ENCODE results near the gene GPR132.

The GPR132 gene

GRCh38 chr14:105019861-105020814 lies 45.1 kb downstream of the GPR132 start:
- peak; percentile 32 to 51 for DNase-seq

DNA sequence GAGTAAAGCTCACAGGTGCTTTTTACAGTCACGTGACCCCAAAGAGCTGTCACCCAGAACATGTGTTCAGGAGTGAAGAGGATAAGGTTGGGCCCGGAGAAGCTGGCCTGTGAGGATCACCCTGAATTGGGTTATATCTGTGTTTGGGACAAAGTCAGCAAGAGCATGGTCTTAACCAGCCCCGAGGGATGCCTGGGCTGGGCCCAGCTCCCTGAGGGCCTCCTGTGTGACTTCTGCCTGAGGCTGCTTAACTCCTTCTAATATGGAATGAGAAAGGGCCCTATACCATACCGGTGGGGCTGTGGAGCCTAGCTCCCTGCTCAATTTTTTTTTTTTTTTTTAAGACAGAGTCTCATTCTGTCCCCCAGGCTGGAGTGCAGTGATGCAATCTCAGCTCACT lies 46.8 kb downstream of the GPR132 start:
- no peak for DNase-seq

DNA sequence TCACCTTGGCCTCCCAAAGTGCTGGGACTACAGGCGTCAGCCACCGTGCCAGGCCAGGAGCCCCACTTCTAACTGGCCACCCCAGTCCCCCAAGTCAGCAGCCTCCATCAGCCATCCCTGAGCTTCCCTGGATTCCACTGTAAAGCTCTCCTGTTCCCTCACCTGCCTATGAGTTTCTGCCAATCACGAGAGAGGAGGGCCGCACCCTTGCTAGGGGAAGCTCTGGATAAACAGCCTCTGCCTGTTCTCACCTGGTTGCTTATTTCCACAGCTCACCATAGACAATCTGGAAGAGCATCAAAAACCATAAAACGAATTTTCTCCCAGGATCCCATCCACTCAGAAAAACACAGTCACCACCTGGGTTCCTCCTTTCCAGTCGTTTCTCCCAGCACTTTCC lies 49.3 kb downstream of the GPR132 start:
- no peak for DNase-seq

DNA sequence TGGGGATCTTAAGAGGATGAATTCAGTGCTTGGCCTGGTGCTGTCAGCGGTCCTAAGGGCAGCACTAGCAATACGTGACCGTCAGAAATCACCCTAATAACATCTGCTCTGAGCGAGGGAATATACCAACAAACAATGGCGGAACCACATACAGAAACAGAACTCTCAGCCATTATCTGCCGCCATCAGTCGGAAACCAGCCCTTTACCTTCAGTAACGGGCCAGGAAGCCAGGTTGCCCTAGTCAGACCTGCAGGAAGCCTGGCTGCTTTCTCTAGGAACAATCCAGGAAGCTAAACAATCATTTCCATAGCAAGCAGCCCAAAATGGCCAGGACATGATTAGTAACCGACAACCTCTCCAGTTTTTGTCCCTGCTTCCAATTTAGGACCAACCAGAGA lies 50.0 kb downstream of the GPR132 start:
- no peak for DNase-seq

DNA sequence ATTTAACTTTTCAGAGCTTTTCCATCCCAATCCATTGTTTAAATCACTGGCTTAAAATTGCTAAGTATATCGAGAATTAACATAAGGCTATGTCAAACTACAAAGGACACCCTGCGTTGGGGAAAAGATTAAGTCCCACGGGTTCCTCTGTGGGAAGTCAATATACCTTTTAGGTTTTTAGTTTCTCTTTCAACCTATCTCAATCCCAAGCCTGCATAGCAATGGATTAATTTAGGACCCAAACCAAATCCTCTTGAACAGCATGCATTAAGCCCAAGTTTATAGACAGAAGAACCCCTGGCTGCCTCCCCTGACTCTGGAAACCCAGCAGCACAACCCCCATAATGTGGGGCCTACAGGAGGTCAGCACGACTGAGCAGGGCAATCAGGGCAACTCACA lies 50.6 kb downstream of the GPR132 start:
- DNase-seq = no peak

GRCh38 chr14:105014032-105014431 lies 51.2 kb downstream of the GPR132 start:
- DNase-seq = no peak

DNA sequence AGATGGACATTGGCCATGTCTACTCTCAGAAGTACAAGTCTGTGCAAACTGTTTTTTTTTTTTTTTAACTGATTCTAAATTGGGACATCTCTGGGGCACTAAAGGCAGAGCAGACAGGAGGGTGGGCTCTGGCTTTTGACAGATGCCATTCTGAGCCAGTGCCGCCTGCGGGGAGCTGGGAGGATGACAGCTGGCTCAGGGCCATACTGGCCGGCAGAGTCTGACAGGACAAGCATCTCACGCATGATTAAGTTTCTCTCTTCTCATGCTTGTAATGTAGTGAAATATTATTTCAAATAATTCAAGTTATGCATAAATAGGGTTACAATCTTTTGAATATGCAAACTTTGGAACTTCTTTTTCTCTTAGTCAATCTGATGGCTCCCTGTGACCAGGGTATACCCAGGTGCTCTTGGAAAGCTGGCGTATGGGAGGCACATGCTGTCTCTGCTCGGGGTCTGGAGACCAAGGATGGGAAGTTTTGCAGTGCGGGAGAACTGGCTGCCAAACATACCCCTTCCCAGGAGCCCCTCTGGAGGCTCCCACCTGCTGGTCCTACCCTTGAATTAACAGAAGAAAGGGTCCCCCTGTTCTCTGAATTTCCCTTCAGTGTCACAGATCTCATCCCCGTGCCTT lies 52.0 kb downstream of the GPR132 start:
- no peak for DNase-seq

DNA sequence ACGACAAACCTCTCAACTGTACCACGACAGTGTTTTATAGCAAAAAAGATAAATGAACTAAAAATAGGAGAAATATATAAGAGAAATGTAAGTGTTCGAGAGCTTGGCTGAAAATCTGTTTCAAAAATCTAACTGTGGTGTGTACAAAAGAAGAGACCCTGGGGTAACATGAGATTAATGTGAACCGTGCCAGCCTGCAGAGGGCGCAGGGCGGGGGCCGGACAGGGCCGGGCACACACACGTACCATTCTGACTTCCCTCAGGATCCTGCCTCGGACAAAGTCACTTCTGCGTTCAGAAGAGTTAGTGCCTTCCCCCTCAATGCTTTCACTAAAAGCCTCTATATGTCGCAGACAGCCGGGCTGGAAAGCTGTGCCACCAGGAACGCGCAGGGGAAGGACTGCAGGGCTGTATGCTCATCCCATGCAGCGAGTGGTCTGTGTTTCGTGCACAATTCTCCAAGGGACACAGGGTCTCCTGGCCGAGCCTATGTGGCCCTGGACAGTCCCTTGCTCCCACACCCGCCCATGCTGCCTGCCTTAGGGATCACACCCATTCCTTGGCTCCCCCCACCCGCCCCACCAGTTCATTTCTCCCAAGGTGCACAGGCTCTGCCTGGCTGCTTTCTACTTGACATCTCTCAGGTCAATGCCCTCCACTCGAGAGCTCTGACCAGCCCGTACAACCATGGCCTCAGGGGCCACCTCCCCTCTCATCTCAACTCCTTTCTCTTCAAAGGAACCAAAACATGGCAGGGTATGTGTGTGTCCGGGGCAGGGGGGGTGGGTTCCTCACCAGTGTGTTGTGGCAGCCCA lies 52.9 kb downstream of the GPR132 start:
- peak; percentile 32 to 41 for DNase-seq

DNA sequence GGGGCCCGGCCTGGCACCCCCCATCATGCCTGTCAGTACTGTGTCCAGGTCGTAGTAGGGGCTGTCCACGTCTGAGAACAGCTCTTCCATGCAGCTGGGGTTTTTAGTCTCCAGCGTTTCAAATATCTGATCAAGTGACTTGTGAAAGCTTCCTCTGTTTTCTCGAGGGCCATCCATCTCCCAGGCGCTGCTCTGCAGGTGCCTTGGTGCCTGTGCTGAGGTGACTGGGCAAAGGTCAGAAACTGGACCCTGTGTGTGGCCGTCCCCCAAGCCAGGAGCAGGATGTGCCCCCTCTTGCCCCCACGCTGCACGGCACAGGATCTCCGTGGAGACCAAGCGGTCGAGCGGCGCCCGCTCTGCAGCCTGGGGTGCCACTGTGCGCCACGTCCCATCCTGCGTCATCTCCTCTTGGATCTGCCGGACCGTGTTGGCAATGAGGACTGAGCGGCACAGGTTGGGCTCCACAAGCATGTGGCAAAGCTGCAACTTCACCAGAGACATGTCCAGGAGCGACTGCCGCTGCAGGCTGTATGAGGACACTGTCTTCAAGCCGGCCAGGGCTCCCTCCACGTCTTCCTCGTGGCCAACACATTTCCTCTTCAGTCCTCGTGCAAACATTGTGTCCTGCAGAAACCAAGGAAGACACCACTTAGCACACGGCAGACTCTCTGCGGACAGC lies 53.8 kb downstream of the GPR132 start:
- DNase-seq = no peak

- no peak for DNase-seq
Observed at GRCh38 chr14:105010891-105011291, 54.3 kb downstream of the GPR132 start.

DNA sequence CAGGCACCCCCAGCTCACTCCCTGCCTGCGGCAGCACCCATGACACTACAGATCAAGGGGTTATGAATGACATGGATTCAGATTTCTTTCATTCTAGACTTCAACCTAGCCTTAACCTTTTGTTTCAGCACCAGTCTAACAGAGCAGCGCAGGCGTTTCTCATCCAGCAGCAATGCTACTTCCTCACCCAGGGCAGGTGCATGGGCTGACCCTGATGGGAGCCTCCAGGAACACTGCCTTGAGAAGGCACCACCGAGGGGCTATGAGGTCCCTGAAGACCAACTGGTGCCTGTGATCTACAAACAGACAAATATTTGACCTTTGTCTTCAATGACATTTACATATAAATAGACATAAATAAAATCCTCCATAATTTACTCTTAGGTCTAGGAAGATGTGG lies 55.1 kb downstream of the GPR132 start:
- no peak for DNase-seq

DNA sequence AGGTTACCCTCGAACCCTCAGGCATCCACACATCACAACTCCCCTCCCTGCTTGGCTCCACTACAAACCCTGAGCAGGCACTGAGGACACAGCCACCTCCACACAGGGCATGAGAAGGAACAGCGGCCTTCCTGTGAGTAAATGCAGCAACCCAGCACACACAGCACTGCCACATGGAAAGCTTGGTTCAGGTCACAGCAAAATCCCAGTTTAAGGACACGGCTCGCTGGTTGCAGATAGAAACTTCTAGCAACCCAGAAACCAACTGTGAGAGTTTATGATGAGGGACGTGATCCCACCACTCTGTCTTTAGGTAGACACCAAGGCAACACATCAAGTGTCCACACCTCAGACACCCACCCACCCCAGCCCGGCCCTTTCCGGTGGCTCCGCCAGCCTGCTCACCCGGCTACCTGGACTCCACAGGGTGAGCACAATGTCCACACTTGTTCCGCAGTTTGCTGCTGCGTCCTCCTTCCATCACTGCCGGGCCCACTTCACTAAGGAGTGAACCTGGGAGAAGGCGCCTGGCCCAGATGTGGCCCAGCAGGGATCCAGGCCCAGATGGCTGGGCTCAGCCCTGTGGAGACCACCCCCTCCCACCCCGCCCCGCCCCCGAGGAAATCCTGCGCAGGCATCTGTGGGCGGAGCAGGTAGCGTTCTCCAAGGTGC lies 57.5 kb downstream of the GPR132 start:
- no peak for DNase-seq

GRCh38 chr14:105006831-105007592 lies 58.2 kb downstream of the GPR132 start:
- no peak for DNase-seq

DNA sequence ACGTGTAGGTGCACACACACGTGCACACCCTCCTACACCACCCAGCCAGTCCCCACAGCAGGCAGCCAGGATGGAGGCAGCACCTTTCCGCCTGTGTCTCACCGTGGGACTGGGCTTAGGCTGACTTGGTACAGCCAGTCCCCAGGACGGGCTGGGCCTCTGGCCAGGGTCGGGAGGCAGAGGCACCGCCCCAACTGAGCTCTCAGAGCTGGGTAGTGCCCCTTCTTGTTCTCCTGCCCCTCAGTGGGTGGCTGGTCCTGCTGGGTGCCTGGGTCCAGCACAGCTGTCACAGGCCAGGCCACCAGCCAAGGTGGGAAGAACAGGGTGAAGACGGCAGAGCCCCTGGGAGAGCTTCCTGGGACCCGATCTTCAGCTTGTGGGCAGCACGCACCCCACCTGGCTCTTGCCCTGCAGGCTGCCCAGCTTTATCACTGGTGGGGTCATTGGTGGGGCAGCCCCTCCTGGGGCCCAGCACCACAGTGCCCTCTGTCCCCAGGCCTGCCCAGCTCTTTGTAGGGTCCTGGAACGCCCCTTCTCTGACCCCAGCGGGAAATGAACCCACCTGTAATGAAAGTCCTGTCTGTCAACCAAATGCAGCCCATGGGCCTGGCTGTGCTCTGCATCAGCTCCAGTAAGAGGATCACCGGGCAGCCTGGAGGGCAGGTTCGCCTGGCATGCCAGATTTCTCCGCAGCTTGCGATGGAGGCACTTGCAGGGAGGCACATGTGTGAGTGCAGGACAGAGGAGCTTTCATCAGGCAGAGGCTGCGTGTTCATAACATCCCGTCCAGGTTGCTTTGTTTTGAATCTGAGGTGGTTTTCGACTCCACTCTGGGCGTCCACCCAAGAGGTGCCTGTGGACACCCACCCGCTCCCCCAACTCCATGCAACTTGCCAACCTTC lies 59.0 kb downstream of the GPR132 start:
- no peak for DNase-seq

DNA sequence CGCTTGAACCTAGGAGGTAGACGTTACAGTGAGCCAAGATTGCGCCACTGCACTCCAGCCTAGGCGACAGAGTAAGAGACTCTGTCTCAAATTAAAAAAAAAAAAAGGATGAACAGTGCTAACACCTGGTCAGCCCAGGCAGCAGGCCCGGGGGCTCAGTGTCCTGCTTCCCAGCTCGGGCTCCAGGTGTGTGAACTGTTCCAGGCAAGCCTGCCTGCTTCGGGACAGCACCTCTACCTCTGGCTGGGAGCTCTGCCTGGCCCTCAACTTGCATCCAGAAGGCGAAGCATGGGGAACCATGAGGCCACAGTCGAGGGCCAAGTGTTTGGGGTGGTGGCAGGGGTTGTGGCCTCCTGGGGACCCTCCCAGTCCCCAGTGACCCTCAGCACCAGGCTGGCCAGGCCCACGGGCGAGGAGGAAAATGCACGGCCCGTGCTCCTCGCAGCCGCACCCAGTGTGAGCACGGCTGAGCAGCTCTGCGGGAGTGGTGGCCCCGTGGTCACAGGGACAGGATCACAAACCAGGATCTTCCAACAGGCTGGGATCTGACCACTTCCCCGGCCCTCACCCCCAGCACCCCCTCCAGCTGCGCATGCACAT lies 59.8 kb downstream of the GPR132 start:
- no peak for DNase-seq
